B cell (primary cell): ENCODE data around the gene BMS1. TPM values are rescaled to one million over a fixed set of nuclear protein-coding genes. Genes with fewer than 3 reads are reported as not detected.

Experiments used
- ATAC-seq: fragments of 200-7000 bp; cut with Tn5 transposase; one replicate; pipeline ENCODE4 v1.10.0; 2021; ENCODE audit warnings: low read depth, mild to moderate bottlenecking, moderate number of reproducible peaks, moderate library complexity
- CTCF ChIA-PET: fragments of 350-600 bp; sonication (Branson Sonifier 250); formaldehyde crosslinking; loops from one replicate; lab custom pipeline; 2021; ENCODE audit warnings: antibody characterized with exemption, inconsistent platforms; lab: Charles Lee
- POLR2A ChIA-PET: fragments of 350-600 bp; sonication (Branson Sonifier 250); formaldehyde crosslinking; loops from one replicate; lab custom pipeline; 2021; ENCODE audit warnings: antibody characterized with exemption; lab: Charles Lee
- DNase-seq: peaks from one replicate; pipeline ENCODE4 v3.0.0; 2013
- H2AFZ ChIP-seq: 2 replicates; pipeline ENCODE4 v1.6.1; 2012; ENCODE audit warnings: mild to moderate bottlenecking, low read depth, low read length; ENCODE audit not compliant: insufficient read depth, poor library complexity, severe bottlenecking
- H3K27ac ChIP-seq, 2 donors: 1 replicate in 1 of 2; 2 replicates in 1 of 2; pipeline ENCODE4 v1.5.1; 2012 to 2013; ENCODE audit warnings: low read length in 2 of 2, mild to moderate bottlenecking in 2 of 2, moderate library complexity in 1 of 2
- H3K27me3 ChIP-seq, 4 experiments: fragments of 200-600 bp in 1 of 4; sonication (generic) in 1 of 4; replicated peaks in 1 of 4; 1 replicate in 2 of 4; 2 replicates in 2 of 4; pipeline versions ENCODE4 v1.6.1 to v1.7.0; 2013 to 2016; ENCODE audit warnings: low read length in 3 of 4, mild to moderate bottlenecking in 2 of 4, mixed read lengths in 1 of 4, moderate library complexity in 1 of 4; ENCODE audit not compliant: insufficient read depth in 4 of 4, control insufficient read depth in 3 of 4; ENCODE audit errors: control extremely low read depth in 1 of 4
- H3K36me3 ChIP-seq, 2 experiments: replicated peaks in 1 of 2; 1 replicate in 1 of 2; 2 replicates in 1 of 2; pipeline versions ENCODE4 v1.6.1 to v1.7.1; 2013; ENCODE audit warnings: low read length in 1 of 2; ENCODE audit not compliant: insufficient read depth in 2 of 2, control insufficient read depth in 1 of 2; ENCODE audit errors: control extremely low read depth in 1 of 2, extremely low read depth in 1 of 2
- H3K4me1 ChIP-seq, 2 donors: fragments of 200-600 bp in 1 of 2; sonication (generic) in 1 of 2; 1 replicate in 1 of 2; 2 replicates in 1 of 2; pipeline versions ENCODE4 v1.5.1 to v1.6.1; 2013 to 2017; ENCODE audit warnings: low read length in 2 of 2; ENCODE audit not compliant: control insufficient read depth in 2 of 2, insufficient read depth in 2 of 2
- H3K4me2 ChIP-seq: replicated peaks from 2 replicates; pipeline ENCODE3; 2012; ENCODE audit warnings: mild to moderate bottlenecking, low read depth, low read length; ENCODE audit not compliant: poor library complexity, severe bottlenecking
- H3K4me3 ChIP-seq, 5 experiments: fragments of 200-600 bp in 1 of 5; sonication (generic) in 1 of 5; 1 replicate in 3 of 5; 2 replicates in 2 of 5; pipeline versions ENCODE4 v1.5.1 to v1.7.0; 2011 to 2016; ENCODE audit warnings: low read length in 4 of 5, mild to moderate bottlenecking in 4 of 5, low read depth in 2 of 5, control low read depth in 1 of 5, moderate library complexity in 1 of 5; ENCODE audit not compliant: insufficient read depth in 1 of 5; ENCODE audit errors: control extremely low read depth in 1 of 5, extremely low read depth in 1 of 5
- H3K79me2 ChIP-seq: fragments of 200-600 bp; sonication (generic); one replicate; pipeline ENCODE4 v1.6.0; 2016; ENCODE audit warnings: low read length; ENCODE audit not compliant: control insufficient read depth, insufficient read depth
- H3K9ac ChIP-seq: fragments of 200-600 bp; sonication (generic); 2 replicates; pipeline ENCODE4 v1.6.1; 2017; ENCODE audit warnings: mild to moderate bottlenecking, low read length, moderate library complexity
- H3K9me3 ChIP-seq, 3 donors: one replicate each; pipeline versions ENCODE4 v1.6.1 to v1.7.1; 2013; ENCODE audit warnings: low read length in 2 of 3; ENCODE audit not compliant: control insufficient read depth in 2 of 3, insufficient read depth in 1 of 3; ENCODE audit errors: control extremely low read depth in 1 of 3
- H4K20me1 ChIP-seq: 2 replicates; pipeline ENCODE4 v1.6.0; 2012; ENCODE audit warnings: mild to moderate bottlenecking, low read length; ENCODE audit not compliant: insufficient read depth, control insufficient read depth, poor library complexity, severe bottlenecking
- H3K27ac Mint-ChIP-seq: one replicate; pipeline ENCODE4 v1.8.0; 2021; ENCODE audit warnings: mixed read lengths
- H3K27me3 Mint-ChIP-seq: one replicate; pipeline ENCODE4 v1.8.0; 2021; ENCODE audit warnings: mixed read lengths
- H3K4me1 Mint-ChIP-seq: one replicate; pipeline ENCODE4 v1.8.0; 2021; ENCODE audit warnings: mixed read lengths
- H3K4me3 Mint-ChIP-seq: one replicate; pipeline ENCODE4 v1.8.0; 2021; ENCODE audit warnings: mixed read lengths
- H3K9me3 Mint-ChIP-seq: one replicate; pipeline ENCODE4 v1.8.0; 2022; ENCODE audit warnings: mixed read lengths; ENCODE audit not compliant: insufficient read depth
- CTCF ChIP-seq: fragments of 200-600 bp; IDR thresholded peaks from one replicate; pipeline ENCODE4 v1.8.0; 2022; ENCODE audit warnings: antibody characterized with exemption, mild to moderate bottlenecking
- EZH2 ChIP-seq: IDR thresholded peaks from 2 replicates; pipeline ENCODE4 v1.6.1; 2012; ENCODE audit warnings: borderline replicate concordance, low read depth, mild to moderate bottlenecking, moderate library complexity, low read length; ENCODE audit not compliant: insufficient read depth, poor library complexity, severe bottlenecking
- WGBS: methylation state at CpG from one replicate; pipeline ENCODE4 v1.1.5; 2013; ENCODE audit warnings: missing lambda C conversion rate; ENCODE audit not compliant: insufficient coverage; 5-methylcytosine and 5-hydroxymethylcytosine counted together
- intact Hi-C: fragments of 100-400 bp; cut with micrococcal nuclease; formaldehyde crosslinking; loops from one replicate; pipeline ENCODE4 v1.10.0; 2022
- polyA minus RNA-seq: library from RNA; depleted of rRNA, polyadenylated mRNA; stranded (reverse); fragments of >200 nt; gene quantifications from 2 replicates; pipeline ENCODE4 v1.2.3, GENCODE V29; 2012
- polyA plus RNA-seq: library from polyadenylated mRNA; depleted of rRNA; stranded (reverse); fragments of >200 nt; gene quantifications from 2 replicates; pipeline ENCODE4 v1.2.3, GENCODE V29; 2012
- total RNA-seq, 2 donors: library from RNA; stranded (reverse); fragments of 120-200 nt in 1 of 2; gene quantifications; 1 replicate in 1 of 2; 2 replicates in 1 of 2; pipeline versions ENCODE4 v1.2.3 to v1.2.4, GENCODE V29; 2013 to 2022

Gene BMS1
- total RNA-seq (17.1 and 17.5 TPM in 2 replicates), polyA plus RNA-seq (3.1 and 4.1 TPM in 2 replicates), polyA minus RNA-seq (6.3 and 6.6 TPM in 2 replicates)
- 15.7 TPM for total RNA-seq (2013)

DNA sequence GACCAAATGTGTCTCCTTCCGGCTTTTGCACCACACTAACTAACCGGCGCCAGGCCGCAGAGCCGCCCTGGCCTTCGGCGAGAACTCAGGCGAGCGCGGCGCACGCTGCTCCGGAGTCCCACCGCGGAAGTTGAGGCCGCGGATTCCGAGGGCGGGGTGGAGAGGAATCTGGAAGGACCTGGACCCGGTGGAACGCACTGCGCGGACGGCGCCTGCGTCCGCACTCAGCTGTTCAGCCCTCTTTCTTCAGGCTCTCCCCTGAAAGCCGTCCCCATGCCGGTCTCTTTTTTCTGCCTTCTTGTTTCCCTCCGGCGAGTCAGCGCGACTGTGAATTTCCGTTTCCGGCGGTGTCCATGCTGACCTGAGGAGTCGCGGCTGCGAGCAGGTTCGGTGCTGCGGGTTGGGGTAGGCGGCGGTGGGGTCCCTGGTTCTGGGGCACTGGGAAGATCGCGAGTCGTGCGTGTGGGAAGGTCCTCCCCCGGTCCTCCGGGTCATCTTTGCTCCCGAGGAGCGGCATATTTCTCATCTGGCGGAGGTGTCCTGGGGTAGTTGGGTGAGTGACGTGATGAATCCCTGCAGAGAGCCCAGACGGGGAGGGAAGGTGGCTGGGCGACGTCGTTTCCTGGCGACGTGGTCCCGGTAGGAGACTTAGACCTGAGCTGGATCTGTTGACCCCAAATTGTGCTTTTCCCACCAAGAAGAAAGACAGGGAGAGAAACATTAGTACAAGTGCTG is at the start of gene BMS1:
Gene BMS1 (plus strand): TSS at position 350 of the 735 bp plus-strand sequence. CDS start 1,600 bp downstream, outside the sequence.
- DNase-seq (peak; percentile 92), ATAC-seq (peak; percentile 86)
- peak within 1 kb of the TSS; percentile 96 for H3K4me3 Mint-ChIP-seq
- Histone ChIP-seq H3K4me1 (peaks cover 12 to 13% of the 10 kb centered on the region in 2 donors), H3K9ac (peak within 1 kb of the TSS; percentile 78), H3K4me3 (peak within 1 kb of the TSS; percentile 70 to 93 (median 85)), H3K9me3 (no peaks in the 10 kb centered on the region), H2AFZ (peak within 1 kb of the TSS; percentile 93), H3K36me3 (peaks cover 2 to 26% of the 10 kb centered on the region in 2 experiments), H3K4me2 (peak within 1 kb of the TSS; percentile 76), H3K79me2 (peaks cover 23% of the 10 kb centered on the region), H4K20me1 (no peaks in the 10 kb centered on the region), H3K27me3 (no peaks in the 10 kb centered on the region), H3K27ac (peak within 1 kb of the TSS; percentile 77 to 81)
- peak within 1 kb of the TSS; percentile 89 for H3K27ac Mint-ChIP-seq
- POLR2A ChIA-PET, result interaction anchor here (1.4 kb wide), 1 partner anchor 146 kb away, joined by 4 read pairs; no protein-coding TSS in a partner anchor
- under 1% methylated on average over 51 of the region's 60 CpGs for WGBS
- H3K9me3 Mint-ChIP-seq, result no peaks in the 10 kb centered on the region
- H3K27me3 Mint-ChIP-seq, result peaks cover 6% of the 10 kb centered on the region
- H3K4me1 Mint-ChIP-seq, result peaks cover 24% of the 10 kb centered on the region
- TF ChIP-seq EZH2, result no peak
- no peak for TF ChIP-seq CTCF
- CTCF ChIA-PET, result interaction anchor here (1.4 kb wide), 1 partner anchor 322 kb away, joined by 3 read pairs; no protein-coding TSS in a partner anchor
- intact Hi-C loops, result loop anchor here (1.0 to 10.0 kb wide), 6 partner anchors 144 to 865 kb away; partner anchors contain the start of genes CSGALNACT2, HNRNPF, ZNF239 and ZNF32

DNA sequence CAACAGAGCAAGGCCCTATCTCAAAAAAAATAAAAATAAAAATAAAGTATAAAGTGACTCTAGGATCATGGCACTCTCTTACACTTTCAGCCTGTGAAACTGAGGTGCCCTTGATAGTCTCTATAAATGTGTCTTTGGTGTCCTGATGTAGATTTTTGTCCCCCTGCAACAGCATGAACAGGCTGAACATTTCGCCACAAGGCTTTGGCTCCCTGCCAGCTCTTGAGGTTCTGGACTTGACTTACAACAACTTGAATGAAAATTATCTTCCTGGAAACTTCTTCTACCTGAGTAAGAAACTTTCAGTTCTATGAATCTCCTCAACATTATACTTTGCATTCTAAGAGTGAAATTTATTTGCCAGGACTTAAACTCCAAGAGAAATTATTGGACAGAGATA is 48.1 kb upstream of the BMS1 start:
- H3K27me3 Mint-ChIP-seq, result peaks cover 21% of the 10 kb centered on the region
- no peaks in the 10 kb centered on the region for H3K36me3 ChIP-seq
- no peak overlapping the region for H3K9ac ChIP-seq
- no peak overlapping the region for H3K4me3 ChIP-seq
- H3K27ac ChIP-seq, result no peak overlapping the region
- ChIA-PET POLR2A (no interaction called here), CTCF (no interaction called here)
- peaks cover 0 to 3% (median 0%) of the 10 kb centered on the region in 4 experiments for H3K27me3 ChIP-seq
- WGBS, result no CpG with 5 or more reads among the region's 1 CpG
- H4K20me1 ChIP-seq, result no peaks in the 10 kb centered on the region
- H3K4me1 Mint-ChIP-seq, result no peaks in the 10 kb centered on the region
- DNase-seq (no peak), ATAC-seq (no peak)
- no peaks in the 10 kb centered on the region for H3K4me1 ChIP-seq
- no peak overlapping the region for H3K27ac Mint-ChIP-seq
- no peaks in the 10 kb centered on the region for H3K79me2 ChIP-seq
- H3K4me3 Mint-ChIP-seq, result no peak overlapping the region
- no peak overlapping the region for H3K4me2 ChIP-seq
- TF ChIP-seq EZH2 (no peak), CTCF (no peak)
- H2AFZ ChIP-seq, result no peak overlapping the region
- peaks cover 0 to under 1% (median 0%) of the 10 kb centered on the region in 3 donors for H3K9me3 ChIP-seq
- H3K9me3 Mint-ChIP-seq, result no peaks in the 10 kb centered on the region
- intact Hi-C loops, result no loop called here
